ENCODE measurements around the gene SPDYA.

The SPDYA gene

DNA sequence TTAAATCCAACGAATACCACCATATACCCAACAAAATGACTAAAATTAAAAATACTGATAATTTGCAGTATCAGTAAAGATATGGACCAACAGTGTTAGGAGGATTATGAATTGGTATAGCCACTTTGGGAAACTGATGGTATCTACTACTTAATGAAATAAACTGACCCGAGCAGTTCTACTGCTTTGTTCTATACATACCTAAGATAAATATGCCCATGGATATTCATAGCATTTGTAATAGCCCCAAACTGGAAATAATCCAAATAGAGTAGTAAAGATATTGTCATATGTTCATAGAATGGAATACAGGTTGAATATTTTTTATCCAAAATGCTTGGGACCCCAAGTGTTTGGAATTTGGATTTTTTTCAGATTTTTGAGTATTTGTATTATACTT, 38.3 kb upstream of the SPDYA start:
- no peak overlapping the region for H2AFZ ChIP-seq (ENCODE audit: low read length)
- H3K4me3 ChIP-seq (ENCODE audit: low read length), result no peak overlapping the region
- H3K36me3 ChIP-seq (replicated peaks; ENCODE audit: insufficient read depth, low read length), result peaks cover 3% of the 10 kb centered on the region; the same call in 1 of the 2 replicates
- H3K9me3 ChIP-seq (replicated peaks; ENCODE audit: insufficient read depth, low read length), result no peaks in the 10 kb centered on the region
- peaks cover 98% of the 10 kb centered on the region for H3K79me2 ChIP-seq (ENCODE audit: low read length)
- no peak overlapping the region for H3K4me2 ChIP-seq (ENCODE audit: low read depth, low read length)
- no peaks in the 10 kb centered on the region for H3K9me2 ChIP-seq (replicated peaks; ENCODE audit: insufficient read depth, low read length)
- H3K27me3 ChIP-seq (replicated peaks; ENCODE audit: insufficient read depth, low read length), result no peaks in the 10 kb centered on the region
- TF ChIP-seq, protein P1, sequence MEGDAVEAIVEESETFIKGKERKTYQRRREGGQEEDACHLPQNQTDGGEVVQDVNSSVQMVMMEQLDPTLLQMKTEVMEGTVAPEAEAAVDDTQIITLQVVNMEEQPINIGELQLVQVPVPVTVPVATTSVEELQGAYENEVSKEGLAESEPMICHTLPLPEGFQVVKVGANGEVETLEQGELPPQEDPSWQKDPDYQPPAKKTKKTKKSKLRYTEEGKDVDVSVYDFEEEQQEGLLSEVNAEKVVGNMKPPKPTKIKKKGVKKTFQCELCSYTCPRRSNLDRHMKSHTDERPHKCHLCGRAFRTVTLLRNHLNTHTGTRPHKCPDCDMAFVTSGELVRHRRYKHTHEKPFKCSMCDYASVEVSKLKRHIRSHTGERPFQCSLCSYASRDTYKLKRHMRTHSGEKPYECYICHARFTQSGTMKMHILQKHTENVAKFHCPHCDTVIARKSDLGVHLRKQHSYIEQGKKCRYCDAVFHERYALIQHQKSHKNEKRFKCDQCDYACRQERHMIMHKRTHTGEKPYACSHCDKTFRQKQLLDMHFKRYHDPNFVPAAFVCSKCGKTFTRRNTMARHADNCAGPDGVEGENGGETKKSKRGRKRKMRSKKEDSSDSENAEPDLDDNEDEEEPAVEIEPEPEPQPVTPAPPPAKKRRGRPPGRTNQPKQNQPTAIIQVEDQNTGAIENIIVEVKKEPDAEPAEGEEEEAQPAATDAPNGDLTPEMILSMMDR (IDR thresholded peaks at IDR 0.05; ENCODE audit: low read length), result no peak
- no peak for TF ChIP-seq EZH2 (optimal IDR thresholded peaks at IDR 0.05; ENCODE audit: low read depth, low read length)
- TF ChIP-seq EZH2phosphoT487 (IDR thresholded peaks at IDR 0.05; ENCODE audit: low read length), result no peak
- no peaks in the 10 kb centered on the region for H3K4me1 ChIP-seq (ENCODE audit: low read length)
- H3F3A ChIP-seq (ENCODE audit: insufficient read depth, low read length), result no peaks in the 10 kb centered on the region
- H3K9ac ChIP-seq (ENCODE audit: low read length), result no peak overlapping the region
- peaks cover 65% of the 10 kb centered on the region for H4K20me1 ChIP-seq (ENCODE audit: insufficient read depth, low read length)
- no peak for DNase-seq
- H3K27ac ChIP-seq (ENCODE audit: low read length), result no peak overlapping the region

DNA sequence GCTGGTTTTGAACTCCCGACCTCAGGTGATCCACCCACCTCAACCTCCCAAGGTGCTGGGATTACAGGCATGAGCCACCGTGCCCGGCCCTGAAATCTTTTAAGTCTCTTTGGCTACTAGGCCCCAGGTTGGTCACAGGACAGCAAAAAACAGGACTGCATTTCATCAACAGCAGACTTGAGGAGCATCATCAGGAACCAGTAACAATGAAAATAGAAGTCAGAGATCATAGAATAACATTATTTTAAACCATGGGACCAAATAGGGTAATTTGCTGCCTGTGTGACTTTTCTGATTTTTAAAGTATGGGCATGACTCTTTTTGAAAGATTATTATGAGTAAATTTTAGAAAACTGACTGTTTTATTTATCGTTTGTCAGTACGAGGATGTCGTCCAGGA, 34.2 kb upstream of the SPDYA start:
- Histone ChIP-seq H3K27me3 (replicated peaks; ENCODE audit: insufficient read depth, low read length) (no peaks in the 10 kb centered on the region), H3K9me3 (replicated peaks; ENCODE audit: insufficient read depth, low read length) (no peaks in the 10 kb centered on the region), H4K20me1 (ENCODE audit: insufficient read depth, low read length) (peaks cover 40% of the 10 kb centered on the region), H3K79me2 (ENCODE audit: low read length) (peaks cover 92% of the 10 kb centered on the region), H3F3A (ENCODE audit: insufficient read depth, low read length) (no peaks in the 10 kb centered on the region), H3K9ac (ENCODE audit: low read length) (no peak overlapping the region), H3K4me1 (ENCODE audit: low read length) (no peaks in the 10 kb centered on the region), H3K27ac (ENCODE audit: low read length) (no peak overlapping the region), H3K4me2 (ENCODE audit: low read depth, low read length) (no peak overlapping the region), H3K36me3 (replicated peaks; ENCODE audit: insufficient read depth, low read length) (peaks cover 10% of the 10 kb centered on the region), H3K4me3 (ENCODE audit: low read length) (no peak overlapping the region), H2AFZ (ENCODE audit: low read length) (no peak overlapping the region), H3K9me2 (replicated peaks; ENCODE audit: insufficient read depth, low read length) (no peaks in the 10 kb centered on the region)
- no peak for DNase-seq
- TF ChIP-seq EZH2phosphoT487 (IDR thresholded peaks at IDR 0.05; ENCODE audit: low read length), result no peak
- TF ChIP-seq, protein P1 (IDR thresholded peaks at IDR 0.05; ENCODE audit: low read length), result no peak
- TF ChIP-seq EZH2 (optimal IDR thresholded peaks at IDR 0.05; ENCODE audit: low read depth, low read length), result no peak

DNA sequence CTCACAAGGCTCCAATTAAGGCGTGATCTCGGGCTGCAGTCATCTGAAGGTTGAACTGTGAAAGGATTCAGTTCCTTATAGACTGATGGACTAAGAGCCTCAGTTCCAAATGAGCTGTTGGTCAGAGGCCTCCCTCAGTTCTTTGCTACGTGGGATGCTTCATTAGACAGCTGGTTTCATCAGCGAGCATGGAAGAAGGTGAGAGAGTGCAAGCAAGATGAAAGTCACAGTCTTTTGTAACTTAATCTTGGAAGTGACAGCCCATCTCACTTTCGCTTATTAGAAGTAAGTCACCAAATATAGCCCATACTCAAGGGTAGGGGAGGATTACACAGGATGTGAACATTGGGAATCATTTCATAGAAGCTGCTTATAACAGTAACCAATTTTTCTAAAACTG, 32.2 kb upstream of the SPDYA start:
- no peaks in the 10 kb centered on the region for H3K27me3 ChIP-seq (replicated peaks; ENCODE audit: insufficient read depth, low read length)
- no peaks in the 10 kb centered on the region for H3K4me1 ChIP-seq (ENCODE audit: low read length)
- DNase-seq, result no peak
- no peaks in the 10 kb centered on the region for H3K9me2 ChIP-seq (replicated peaks; ENCODE audit: insufficient read depth, low read length)
- no peak overlapping the region for H3K4me2 ChIP-seq (ENCODE audit: low read depth, low read length)
- no peak overlapping the region for H2AFZ ChIP-seq (ENCODE audit: low read length)
- no peak overlapping the region for H3K9ac ChIP-seq (ENCODE audit: low read length)
- peaks cover 79% of the 10 kb centered on the region for H3K79me2 ChIP-seq (ENCODE audit: low read length)
- no peak overlapping the region for H3K27ac ChIP-seq (ENCODE audit: low read length)
- TF ChIP-seq EZH2phosphoT487 (IDR thresholded peaks at IDR 0.05; ENCODE audit: low read length) (no peak), EZH2 (optimal IDR thresholded peaks at IDR 0.05; ENCODE audit: low read depth, low read length) (no peak)
- TF ChIP-seq, protein P1 (IDR thresholded peaks at IDR 0.05; ENCODE audit: low read length), result no peak
- H3K36me3 ChIP-seq (replicated peaks; ENCODE audit: insufficient read depth, low read length), result peaks cover 18% of the 10 kb centered on the region
- no peaks in the 10 kb centered on the region for H3F3A ChIP-seq (ENCODE audit: insufficient read depth, low read length)
- no peaks in the 10 kb centered on the region for H3K9me3 ChIP-seq (replicated peaks; ENCODE audit: insufficient read depth, low read length)
- H3K4me3 ChIP-seq (ENCODE audit: low read length), result no peak overlapping the region
- H4K20me1 ChIP-seq (ENCODE audit: insufficient read depth, low read length), result peaks cover 24% of the 10 kb centered on the region; the same call in 1 of the 2 replicates

Measured in MM.1S (cell line).